ENCODE data around the gene RPS27A. TPM values are rescaled to one million over a fixed set of nuclear protein-coding genes. Genes with fewer than 3 reads are reported as not detected.

RPS27A gene
- total and polyA plus RNA-seq, 9 of the 15 experiments (the other 6 are each of a cell fraction or from before 2014, with no cell fraction given), result 1,383 to 3,282 (median 2,242) TPM

- peak overlapping the region; percentile 64 for H3K4me2 ChIP-seq (ENCODE audit: insufficient read depth, low read length)
- H3K4me1 ChIP-seq (replicated peaks in 1 of 2; ENCODE audit: control insufficient read depth in 2 of 2, insufficient read depth in 2 of 2, low read length in 2 of 2), result peaks cover 21 to 46% of the 10 kb centered on the region in 2 experiments
- ATAC-seq (no peak), FAIRE-seq (no peak), DNase-seq (ENCODE audit: extremely low read depth in 1 of 4, low spot score in 3 of 4) (no peak)
- H2AFZ ChIP-seq (ENCODE audit: low read depth, low read length), result peak overlapping the region; percentile 66
- H3K4me3 ChIP-seq, result no peak overlapping the region
- H4K20me1 ChIP-seq (replicated peaks; ENCODE audit: control insufficient read depth, insufficient read depth, low read length), result no peaks in the 10 kb centered on the region
- TF ChIP-seq ZNF143 (CRISPR knock-in tag; IDR thresholded peaks at IDR 0.05) (peak; percentile 47; the same call in 1 of the 2 replicates), CTCF (IDR thresholded peaks at IDR 0.05 in 2 of 3, conservative IDR thresholded peaks at IDR 0.05 in 1 of 3; ENCODE audit: insufficient read depth in 2 of 3, low read depth in 1 of 3, low read length in 3 of 3) (no peak), RNF219 (CRISPR knock-in tag; IDR thresholded peaks at IDR 0.05) (no peak), C11orf30 (IDR thresholded peaks at IDR 0.05; ENCODE audit: low read depth) (peak; percentile 84), FOXP4 (CRISPR knock-in tag; IDR thresholded peaks at IDR 0.05; ENCODE audit: borderline replicate concordance) (0 out of 2 replicates have a peak, but pooled peaks have one; percentile 2), ZNF24 (IDR thresholded peaks at IDR 0.05) (peak; percentile 84), MAFF (IDR thresholded peaks at IDR 0.05; ENCODE audit: low read length) (peak; percentile 15; the same call in 1 of the 2 replicates), MAFG (tag; conservative IDR thresholded peaks at IDR 0.05) (peak; percentile 35; the same call in 1 of the 2 replicates), BCLAF1 (IDR thresholded peaks at IDR 0.05; ENCODE audit: borderline replicate concordance in 1 of 2, control insufficient read depth in 1 of 2, low read depth in 2 of 2, low read length in 1 of 2) (no peak), CTBP1 (IDR thresholded peaks at IDR 0.05; ENCODE audit: borderline replicate concordance) (0 out of 2 replicates have a peak, but pooled peaks have one; percentile 37), MNT (conservative IDR thresholded peaks at IDR 0.05) (no peak), ZNF316 (IDR thresholded peaks at IDR 0.05) (peak; percentile 89)
- ChIA-PET POLR2A (no interaction called here), CTCF (ENCODE audit: low intra/inter-chr PET ratio) (no interaction called here)
- H3K36me3 ChIP-seq (ENCODE audit: control insufficient read depth, insufficient read depth, low read length), result peaks cover 4% of the 10 kb centered on the region; the same call in 2 of the 3 replicates
- H3K9ac ChIP-seq (ENCODE audit: insufficient read depth in 1 of 2, low read depth in 2 of 2, low read length in 2 of 2), result no peak overlapping the region
- no TSS peak for BruUV-seq (replicated peaks)
- H3K79me2 ChIP-seq (ENCODE audit: control insufficient read depth, insufficient read depth, low read length), result peaks cover 47% of the 10 kb centered on the region
- no peaks in the 10 kb centered on the region for H3K9me3 ChIP-seq (replicated peaks; ENCODE audit: control insufficient read depth, insufficient read depth, low read depth, low read length)
- H3K9me1 ChIP-seq (ENCODE audit: control insufficient read depth, insufficient read depth, low read length), result no peaks in the 10 kb centered on the region
- H3K27ac ChIP-seq (ENCODE audit: extremely low read depth, low read depth, low read length), result peak overlapping the region; percentile 57
- in situ Hi-C loops (cut with MboI) (no loop called here), intact Hi-C loops (cut with micrococcal nuclease) (no loop called here)
- no peaks in the 10 kb centered on the region for H3K27me3 ChIP-seq (ENCODE audit: control insufficient read depth in 2 of 2, insufficient read depth in 2 of 2, low read length in 2 of 2)
These were observed 4.3 kb upstream of the RPS27A start for GRCh38 chr2:55228226-55228563.
